ENCODE measurements around the gene OTOA.

- TF ChIP-seq CTCF (IDR thresholded peaks at IDR 0.05) = no peak
- TF ChIP-seq POLR2AphosphoS5 (IDR thresholded peaks at IDR 0.05) = no peak
- no peak for TF ChIP-seq EP300 (IDR thresholded peaks at IDR 0.05)
- no peak for TF ChIP-seq POLR2A (IDR thresholded peaks at IDR 0.05)
These were observed 24.3 kb upstream of the OTOA start for GRCh38 chr16:21639493-21639892.

All from stomach (tissue), 4 donors.